HepG2 (cell line): Measurements from ENCODE around the gene CD40. TPM values are rescaled to one million over a fixed set of nuclear protein-coding genes. Genes with fewer than 3 reads are reported as not detected.
A peak's percentile ranks its signal among the peaks of the same experiment; 100 is the strongest.

ENCODE experiments used
- ISX ChIP-seq: sonication (generic); formaldehyde crosslinking; conservative IDR thresholded peaks from 2 replicates; pipeline ENCODE4 v1.5.0; 2020; ENCODE audit warnings: missing genetic modification reagents
- JUN ChIP-seq: sonication (generic); formaldehyde crosslinking; IDR thresholded peaks from 2 replicates; pipeline ENCODE4 v1.4.0; 2020; ENCODE audit warnings: mild to moderate bottlenecking, missing genetic modification reagents
- KAT8 ChIP-seq: IDR thresholded peaks from 2 replicates; pipeline ENCODE4 v1.6.1; 2016; ENCODE audit warnings: missing genetic modification reagents, missing compliant biosample characterization
- KDM5B ChIP-seq: sonication (generic); formaldehyde crosslinking; IDR thresholded peaks from 2 replicates; pipeline ENCODE4 v1.4.0; 2020; ENCODE audit warnings: missing genetic modification reagents, mild to moderate bottlenecking, borderline replicate concordance
- SAP130 ChIP-seq: IDR thresholded peaks from 2 replicates; pipeline ENCODE4 v1.6.1; 2016; ENCODE audit warnings: low read depth
- TBX2 ChIP-seq: sonication (generic); formaldehyde crosslinking; IDR thresholded peaks from 2 replicates; pipeline ENCODE4 v1.5.0; 2020; ENCODE audit warnings: missing genetic modification reagents, mild to moderate bottlenecking, borderline replicate concordance
- U2AF1 ChIP-seq: fragments of 200-400 bp; formaldehyde crosslinking; optimal IDR thresholded peaks from 2 replicates; pipeline ENCODE3; 2017; ENCODE audit warnings: mild to moderate bottlenecking, low read depth, low read length
- ZFP90 ChIP-seq: sonication (generic); formaldehyde crosslinking; IDR thresholded peaks from 2 replicates; pipeline ENCODE4 v1.8.0; 2022; ENCODE audit warnings: missing genetic modification reagents, mild to moderate bottlenecking, inconsistent platforms, borderline replicate concordance
- ZMYM2 ChIP-seq: sonication (generic); formaldehyde crosslinking; IDR thresholded peaks from 2 replicates; pipeline ENCODE4 v1.8.0; 2022; ENCODE audit warnings: mild to moderate bottlenecking, missing genetic modification reagents
- ZNF24 ChIP-seq: fragments of 450-650 bp; IDR thresholded peaks from 2 replicates; pipeline ENCODE4 v1.6.1; 2017; ENCODE audit warnings: antibody characterized with exemption, mild to moderate bottlenecking
- polyA plus RNA-seq, 8 experiments: library from polyadenylated mRNA; depleted of rRNA in 3 of 8; stranded (reverse) in 7 of 8; unstranded in 1 of 8; fragments of >200 nt; fragmentation: Illumina TruSeq in 4 of 8; extraction: Trizol in 4 of 8; gene quantifications; 2 replicates each; pipeline versions ENCODE4 v1.2.1 to v1.2.3, GENCODE V29; 2011 to 2016; ENCODE audit warnings: low read depth in 4 of 8, missing spikeins in 1 of 8, mixed read lengths in 1 of 8; ENCODE audit not compliant: insufficient read depth in 1 of 8
- total RNA-seq, 5 experiments: library from RNA; depleted of rRNA; stranded (reverse); fragments of >200 nt; fragmentation: Illumina TruSeq; extraction: Trizol; gene quantifications; 2 replicates each; pipeline ENCODE4 v1.2.3, GENCODE V29; 2016; ENCODE audit warnings: low read depth in 1 of 5
- TF ChIP-seq, protein P1 (sequence below): sonication (generic); formaldehyde crosslinking; IDR thresholded peaks from 2 replicates; pipeline ENCODE4 v1.5.1; 2020; ENCODE audit warnings: missing genetic modification reagents, mild to moderate bottlenecking, borderline replicate concordance
- TF ChIP-seq, protein P2 (sequence below): sonication (generic); formaldehyde crosslinking; IDR thresholded peaks from 2 replicates; pipeline ENCODE4 v1.8.0; 2022; ENCODE audit warnings: missing genetic modification reagents, mild to moderate bottlenecking, moderate library complexity, borderline replicate concordance
- TF ChIP-seq, protein P3 (sequence below): IDR thresholded peaks from 2 replicates; pipeline ENCODE4 v1.6.1; 2016; ENCODE audit warnings: low read depth, missing genetic modification reagents, missing compliant biosample characterization
- TF ChIP-seq, protein P4 (sequence below): sonication (generic); formaldehyde crosslinking; IDR thresholded peaks from 2 replicates; pipeline ENCODE4 v1.4.0; 2020; ENCODE audit warnings: missing genetic modification reagents, low read depth, mild to moderate bottlenecking, borderline replicate concordance
- TF ChIP-seq, protein P5 (sequence below): IDR thresholded peaks from 2 replicates; pipeline ENCODE4 v1.6.1; 2012; ENCODE audit warnings: low read depth, low read length, improper control_type of control experiment

The CD40 gene
- total and polyA plus RNA-seq, 2 of the 13 experiments (the other 11 are each of a cell fraction or from before 2014, with no cell fraction given), result 4.6 to 13.4 TPM

DNA sequence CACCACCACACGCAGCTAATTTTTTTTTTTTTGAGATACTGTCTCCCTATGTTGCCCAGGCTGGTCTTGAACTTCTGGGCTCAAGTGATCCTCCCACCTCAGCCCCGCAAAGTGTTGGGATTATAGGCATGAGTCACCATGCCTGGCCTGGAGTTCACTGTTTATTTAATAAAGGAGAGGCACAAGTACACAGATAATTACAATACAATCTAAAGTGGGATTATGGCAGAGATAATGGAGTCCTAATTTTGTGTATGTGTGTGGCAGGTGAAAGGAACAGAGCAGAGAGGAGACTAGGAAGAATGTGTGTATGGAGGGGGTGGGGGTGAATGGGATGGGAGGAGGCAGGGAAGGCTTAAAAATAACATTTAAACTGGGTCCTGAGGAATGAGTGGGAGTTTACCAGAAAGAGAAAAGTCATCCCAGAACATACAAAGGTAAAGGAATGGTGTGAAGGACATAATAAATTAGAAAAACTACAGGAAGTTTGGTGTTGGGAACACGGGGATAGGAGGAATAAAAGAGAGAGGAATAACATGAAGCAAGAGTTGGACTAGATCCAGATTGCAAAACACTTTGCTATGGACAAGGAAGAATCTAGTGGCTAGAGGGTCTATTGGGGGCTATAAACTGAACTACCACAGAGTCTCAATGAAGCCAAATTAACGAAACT lies 32.8 kb upstream of the CD40 start (continued):
- TF ChIP-seq, protein P1, sequence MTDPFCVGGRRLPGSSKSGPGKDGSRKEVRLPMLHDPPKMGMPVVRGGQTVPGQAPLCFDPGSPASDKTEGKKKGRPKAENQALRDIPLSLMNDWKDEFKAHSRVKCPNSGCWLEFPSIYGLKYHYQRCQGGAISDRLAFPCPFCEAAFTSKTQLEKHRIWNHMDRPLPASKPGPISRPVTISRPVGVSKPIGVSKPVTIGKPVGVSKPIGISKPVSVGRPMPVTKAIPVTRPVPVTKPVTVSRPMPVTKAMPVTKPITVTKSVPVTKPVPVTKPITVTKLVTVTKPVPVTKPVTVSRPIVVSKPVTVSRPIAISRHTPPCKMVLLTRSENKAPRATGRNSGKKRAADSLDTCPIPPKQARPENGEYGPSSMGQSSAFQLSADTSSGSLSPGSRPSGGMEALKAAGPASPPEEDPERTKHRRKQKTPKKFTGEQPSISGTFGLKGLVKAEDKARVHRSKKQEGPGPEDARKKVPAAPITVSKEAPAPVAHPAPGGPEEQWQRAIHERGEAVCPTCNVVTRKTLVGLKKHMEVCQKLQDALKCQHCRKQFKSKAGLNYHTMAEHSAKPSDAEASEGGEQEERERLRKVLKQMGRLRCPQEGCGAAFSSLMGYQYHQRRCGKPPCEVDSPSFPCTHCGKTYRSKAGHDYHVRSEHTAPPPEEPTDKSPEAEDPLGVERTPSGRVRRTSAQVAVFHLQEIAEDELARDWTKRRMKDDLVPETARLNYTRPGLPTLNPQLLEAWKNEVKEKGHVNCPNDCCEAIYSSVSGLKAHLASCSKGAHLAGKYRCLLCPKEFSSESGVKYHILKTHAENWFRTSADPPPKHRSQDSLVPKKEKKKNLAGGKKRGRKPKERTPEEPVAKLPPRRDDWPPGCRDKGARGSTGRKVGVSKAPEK (CRISPR knock-in tag), result no peak
- TF ChIP-seq, protein P2, sequence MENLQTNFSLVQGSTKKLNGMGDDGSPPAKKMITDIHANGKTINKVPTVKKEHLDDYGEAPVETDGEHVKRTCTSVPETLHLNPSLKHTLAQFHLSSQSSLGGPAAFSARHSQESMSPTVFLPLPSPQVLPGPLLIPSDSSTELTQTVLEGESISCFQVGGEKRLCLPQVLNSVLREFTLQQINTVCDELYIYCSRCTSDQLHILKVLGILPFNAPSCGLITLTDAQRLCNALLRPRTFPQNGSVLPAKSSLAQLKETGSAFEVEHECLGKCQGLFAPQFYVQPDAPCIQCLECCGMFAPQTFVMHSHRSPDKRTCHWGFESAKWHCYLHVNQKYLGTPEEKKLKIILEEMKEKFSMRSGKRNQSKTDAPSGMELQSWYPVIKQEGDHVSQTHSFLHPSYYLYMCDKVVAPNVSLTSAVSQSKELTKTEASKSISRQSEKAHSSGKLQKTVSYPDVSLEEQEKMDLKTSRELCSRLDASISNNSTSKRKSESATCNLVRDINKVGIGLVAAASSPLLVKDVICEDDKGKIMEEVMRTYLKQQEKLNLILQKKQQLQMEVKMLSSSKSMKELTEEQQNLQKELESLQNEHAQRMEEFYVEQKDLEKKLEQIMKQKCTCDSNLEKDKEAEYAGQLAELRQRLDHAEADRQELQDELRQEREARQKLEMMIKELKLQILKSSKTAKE (CRISPR knock-in tag), result no peak
- TF ChIP-seq SAP130 (CRISPR knock-in tag) (peak; percentile 47; the same call in 1 of the 2 replicates), TBX2 (CRISPR knock-in tag) (peak; percentile 61; the same call in 1 of the 2 replicates), ZFP90 (CRISPR knock-in tag) (no peak), ZMYM2 (CRISPR knock-in tag) (peak; percentile 82), JUN (CRISPR knock-in tag) (peak; percentile 50; the same call in 1 of the 2 replicates), KAT8 (CRISPR knock-in tag) (no peak), KDM5B (CRISPR knock-in tag) (no peak), ISX (no peak), ZNF24 (no peak), U2AF1 (no peak)
- TF ChIP-seq, protein P3, sequence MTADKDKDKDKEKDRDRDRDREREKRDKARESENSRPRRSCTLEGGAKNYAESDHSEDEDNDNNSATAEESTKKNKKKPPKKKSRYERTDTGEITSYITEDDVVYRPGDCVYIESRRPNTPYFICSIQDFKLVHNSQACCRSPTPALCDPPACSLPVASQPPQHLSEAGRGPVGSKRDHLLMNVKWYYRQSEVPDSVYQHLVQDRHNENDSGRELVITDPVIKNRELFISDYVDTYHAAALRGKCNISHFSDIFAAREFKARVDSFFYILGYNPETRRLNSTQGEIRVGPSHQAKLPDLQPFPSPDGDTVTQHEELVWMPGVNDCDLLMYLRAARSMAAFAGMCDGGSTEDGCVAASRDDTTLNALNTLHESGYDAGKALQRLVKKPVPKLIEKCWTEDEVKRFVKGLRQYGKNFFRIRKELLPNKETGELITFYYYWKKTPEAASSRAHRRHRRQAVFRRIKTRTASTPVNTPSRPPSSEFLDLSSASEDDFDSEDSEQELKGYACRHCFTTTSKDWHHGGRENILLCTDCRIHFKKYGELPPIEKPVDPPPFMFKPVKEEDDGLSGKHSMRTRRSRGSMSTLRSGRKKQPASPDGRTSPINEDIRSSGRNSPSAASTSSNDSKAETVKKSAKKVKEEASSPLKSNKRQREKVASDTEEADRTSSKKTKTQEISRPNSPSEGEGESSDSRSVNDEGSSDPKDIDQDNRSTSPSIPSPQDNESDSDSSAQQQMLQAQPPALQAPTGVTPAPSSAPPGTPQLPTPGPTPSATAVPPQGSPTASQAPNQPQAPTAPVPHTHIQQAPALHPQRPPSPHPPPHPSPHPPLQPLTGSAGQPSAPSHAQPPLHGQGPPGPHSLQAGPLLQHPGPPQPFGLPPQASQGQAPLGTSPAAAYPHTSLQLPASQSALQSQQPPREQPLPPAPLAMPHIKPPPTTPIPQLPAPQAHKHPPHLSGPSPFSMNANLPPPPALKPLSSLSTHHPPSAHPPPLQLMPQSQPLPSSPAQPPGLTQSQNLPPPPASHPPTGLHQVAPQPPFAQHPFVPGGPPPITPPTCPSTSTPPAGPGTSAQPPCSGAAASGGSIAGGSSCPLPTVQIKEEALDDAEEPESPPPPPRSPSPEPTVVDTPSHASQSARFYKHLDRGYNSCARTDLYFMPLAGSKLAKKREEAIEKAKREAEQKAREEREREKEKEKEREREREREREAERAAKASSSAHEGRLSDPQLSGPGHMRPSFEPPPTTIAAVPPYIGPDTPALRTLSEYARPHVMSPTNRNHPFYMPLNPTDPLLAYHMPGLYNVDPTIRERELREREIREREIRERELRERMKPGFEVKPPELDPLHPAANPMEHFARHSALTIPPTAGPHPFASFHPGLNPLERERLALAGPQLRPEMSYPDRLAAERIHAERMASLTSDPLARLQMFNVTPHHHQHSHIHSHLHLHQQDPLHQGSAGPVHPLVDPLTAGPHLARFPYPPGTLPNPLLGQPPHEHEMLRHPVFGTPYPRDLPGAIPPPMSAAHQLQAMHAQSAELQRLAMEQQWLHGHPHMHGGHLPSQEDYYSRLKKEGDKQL (CRISPR knock-in tag), result no peak
- TF ChIP-seq, protein P4, sequence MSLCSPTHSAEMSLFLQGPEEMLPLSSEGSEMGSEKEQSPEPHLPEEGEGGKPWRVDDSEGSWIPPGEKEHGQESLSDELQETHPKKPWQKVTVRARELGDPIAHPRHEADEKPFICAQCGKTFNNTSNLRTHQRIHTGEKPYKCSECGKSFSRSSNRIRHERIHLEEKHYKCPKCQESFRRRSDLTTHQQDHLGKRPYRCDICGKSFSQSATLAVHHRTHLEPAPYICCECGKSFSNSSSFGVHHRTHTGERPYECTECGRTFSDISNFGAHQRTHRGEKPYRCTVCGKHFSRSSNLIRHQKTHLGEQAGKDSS (CRISPR knock-in tag), result no peak
- TF ChIP-seq, protein P5, sequence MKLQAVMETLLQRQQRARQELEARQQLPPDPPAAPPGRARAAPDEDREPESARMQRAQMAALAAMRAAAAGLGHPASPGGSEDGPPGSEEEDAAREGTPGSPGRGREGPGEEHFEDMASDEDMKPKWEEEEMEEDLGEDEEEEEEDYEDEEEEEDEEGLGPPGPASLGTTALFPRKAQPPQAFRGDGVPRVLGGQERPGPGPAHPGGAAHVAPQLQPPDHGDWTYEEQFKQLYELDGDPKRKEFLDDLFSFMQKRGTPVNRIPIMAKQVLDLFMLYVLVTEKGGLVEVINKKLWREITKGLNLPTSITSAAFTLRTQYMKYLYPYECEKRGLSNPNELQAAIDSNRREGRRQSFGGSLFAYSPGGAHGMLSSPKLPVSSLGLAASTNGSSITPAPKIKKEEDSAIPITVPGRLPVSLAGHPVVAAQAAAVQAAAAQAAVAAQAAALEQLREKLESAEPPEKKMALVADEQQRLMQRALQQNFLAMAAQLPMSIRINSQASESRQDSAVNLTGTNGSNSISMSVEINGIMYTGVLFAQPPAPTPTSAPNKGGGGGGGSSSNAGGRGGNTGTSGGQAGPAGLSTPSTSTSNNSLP, result 0 out of 2 replicates have a peak, but pooled peaks have one; percentile 65
